ENCODE results near the gene AK8.

- TF ChIP-seq POLR2A (IDR thresholded peaks at IDR 0.05), result no peak
- no peak for TF ChIP-seq CTCF (IDR thresholded peaks at IDR 0.05)
Measured at GRCh38 chr9:132866898-132867297, 11.2 kb downstream of the AK8 start.
